Caki2 (cell line): ENCODE measurements around the gene PHF21A. TPM values are rescaled to one million over a fixed set of nuclear protein-coding genes. Genes with fewer than 3 reads are reported as not detected.
"Not testable (repeated sequence)": the region's sequence is repeated elsewhere in the genome, so short reads cannot be mapped to it uniquely, and the experiment has no call there.

ENCODE experiments used
- DNase-seq: peaks from one replicate; pipeline ENCODE4 v3.0.0-alpha.2; 2015; ENCODE audit warnings: low read depth
- in situ Hi-C: cut with HindIII; loops from 2 replicates; pipeline ENCODE4 v1.10.0; 2016; ENCODE audit warnings: low sequenced_read_pairs, low pct_unique_long_range_greater_than_20kb, mixed read lengths
- total RNA-seq: library from RNA; depleted of rRNA; stranded (reverse); fragments of >200 nt; shearing (Covaris generic); gene quantifications from 2 replicates; pipeline ENCODE4 v1.2.3, GENCODE V29; 2014; ENCODE audit warnings: low replicate concordance

PHF21A gene
- total RNA-seq, 1 experiment from 2014 or later, result 12.0 TPM

DNA sequence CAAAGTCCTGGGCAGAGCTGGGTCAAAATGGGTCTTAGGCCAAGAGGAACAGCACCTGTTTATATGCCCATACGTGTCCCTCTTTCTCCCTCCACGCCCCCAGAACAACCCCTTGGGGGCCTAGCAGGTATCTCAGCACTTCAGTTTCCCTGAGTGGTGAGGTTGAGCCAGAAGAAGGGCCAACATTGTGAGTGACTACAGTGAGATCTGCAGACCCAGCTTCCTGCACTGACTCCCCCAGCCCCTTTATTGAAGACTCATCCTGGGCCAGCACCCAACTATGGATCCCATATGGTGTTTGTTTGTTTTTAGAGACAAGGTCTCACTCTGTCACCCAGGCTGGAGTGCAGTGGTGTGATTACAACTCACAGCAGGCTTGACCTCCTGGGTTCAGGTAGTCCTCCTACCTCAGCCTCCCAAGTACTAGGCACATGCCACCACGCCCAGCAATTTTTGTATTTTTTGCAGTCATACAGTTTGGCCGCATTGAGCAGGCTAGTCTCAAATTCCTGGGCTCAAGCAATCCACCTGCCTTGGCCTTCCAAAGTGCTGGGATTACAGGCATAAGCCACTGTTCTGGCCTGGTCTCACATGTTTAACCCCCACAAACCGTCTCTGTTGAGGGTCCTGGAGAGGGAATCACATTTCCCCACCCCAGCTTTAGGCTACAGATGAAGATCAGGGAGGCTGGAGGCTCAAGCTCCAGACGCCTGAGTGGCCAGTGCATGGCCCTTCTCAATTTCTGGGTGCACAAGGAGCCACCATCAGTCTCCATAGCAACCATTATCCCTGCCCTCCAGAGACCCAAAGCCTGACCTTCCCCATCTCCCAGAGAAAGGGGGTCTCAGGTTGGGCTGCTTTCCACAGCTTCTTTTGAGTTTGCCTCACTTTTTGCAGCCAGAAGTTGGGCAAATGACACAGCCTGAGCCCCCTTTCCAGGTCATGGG is 200.4 kb downstream of the PHF21A start:
- no peak for DNase-seq
- in situ Hi-C loops, result no loop called here

- in situ Hi-C loops, result no loop called here
Observed at GRCh38 chr11:45919806-45920530, 201.3 kb downstream of the PHF21A start.

GRCh38 chr11:45918962-45919675 is 202.1 kb downstream of the PHF21A start:
- in situ Hi-C loops, result no loop called here
- DNase-seq, result no peak

More at GRCh38 chr11:45919806-45920530, 201.3 kb downstream of the PHF21A start:
- no peak for DNase-seq

DNA sequence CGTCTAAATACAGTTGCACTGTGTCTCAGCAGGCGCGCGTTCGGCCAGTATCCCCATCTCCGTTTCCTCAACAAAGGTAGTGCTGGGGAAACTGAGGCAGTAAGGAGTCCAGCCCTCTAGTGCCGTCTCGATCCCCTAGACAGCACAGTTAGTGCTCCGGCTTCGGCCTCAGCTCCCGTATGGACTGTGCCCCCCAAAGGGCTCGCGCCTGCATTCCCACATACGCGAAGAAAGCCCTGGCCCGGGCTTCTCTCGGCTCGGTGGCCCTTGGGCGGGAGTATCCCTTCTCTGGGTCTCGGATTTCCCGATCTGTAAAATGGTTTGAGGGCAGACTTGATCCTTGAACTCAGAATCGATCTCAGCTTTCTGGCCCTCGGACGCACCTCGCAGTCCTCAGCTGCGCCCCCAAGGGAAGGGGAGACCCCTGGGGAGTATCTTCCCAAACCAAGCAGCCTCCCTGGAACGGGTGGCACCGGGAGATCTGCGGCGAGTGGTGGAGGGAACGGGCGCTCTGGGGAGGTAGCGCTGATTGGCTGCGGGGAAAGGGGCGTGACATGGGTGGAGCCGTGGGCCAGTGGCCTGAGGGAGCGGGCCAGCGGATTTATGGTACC is 202.8 kb downstream of the PHF21A start:
- in situ Hi-C loops, result no loop called here
- DNase-seq, result peak; percentile 63

GRCh38 chr11:45917623-45918330 is 203.5 kb downstream of the PHF21A start, which contains the start of gene PEX16:
Gene PEX16 (minus strand): TSS chr11:45917877. CDS start chr11:45917811, 66 bp downstream.
- peak; percentile 95 for DNase-seq
- in situ Hi-C loops, result no loop called here

DNA sequence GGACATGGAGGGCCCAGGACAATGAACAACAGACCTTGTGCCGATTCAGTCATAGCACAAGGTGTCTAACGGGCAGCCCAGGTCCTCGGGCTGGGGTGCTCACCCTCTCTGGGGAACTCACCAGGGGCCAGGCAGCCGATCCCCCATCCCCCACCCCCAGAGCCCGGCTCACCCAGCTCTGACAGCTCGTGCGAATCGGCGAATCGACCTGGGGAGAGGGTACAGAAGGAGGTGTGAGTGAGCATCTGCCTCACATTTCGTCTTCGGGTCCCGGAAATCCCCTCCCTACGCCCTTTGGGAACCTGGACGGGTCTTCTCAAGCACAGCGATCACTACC is 204.0 kb downstream of the PHF21A start:
- in situ Hi-C loops, result no loop called here

GRCh38 chr11:45915446-45915845 is 205.8 kb downstream of the PHF21A start:
- in situ Hi-C loops, result no loop called here
- no peak for DNase-seq

More for the DNA sequence above, 204.0 kb downstream of the PHF21A start:
- no peak for DNase-seq

- DNase-seq, result no peak
- in situ Hi-C loops, result no loop called here
Observed at GRCh38 chr11:45913942-45914635, 207.2 kb downstream of the PHF21A start.

DNA sequence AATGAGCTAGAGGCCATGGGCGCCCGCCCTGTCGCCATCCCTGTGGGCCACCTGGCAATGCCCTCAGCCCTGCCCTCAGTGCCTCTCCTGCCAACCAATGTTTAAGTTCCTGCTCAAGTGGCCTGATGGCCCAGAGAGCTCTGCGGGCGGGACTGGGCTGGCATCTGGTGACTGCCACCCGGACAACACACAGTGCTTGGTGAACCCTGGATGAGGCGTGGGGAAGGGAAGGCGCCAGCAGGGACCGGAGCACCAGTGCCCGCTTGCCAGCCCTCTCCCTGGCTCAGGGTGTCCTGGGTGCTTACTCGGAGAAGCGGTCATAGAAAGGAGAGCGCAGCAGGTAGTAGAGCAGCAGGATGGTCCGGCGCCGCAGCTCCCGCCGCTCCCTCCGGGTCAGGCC is 207.7 kb downstream of the PHF21A start:
- no peak for DNase-seq
- in situ Hi-C loops, result no loop called here

DNA sequence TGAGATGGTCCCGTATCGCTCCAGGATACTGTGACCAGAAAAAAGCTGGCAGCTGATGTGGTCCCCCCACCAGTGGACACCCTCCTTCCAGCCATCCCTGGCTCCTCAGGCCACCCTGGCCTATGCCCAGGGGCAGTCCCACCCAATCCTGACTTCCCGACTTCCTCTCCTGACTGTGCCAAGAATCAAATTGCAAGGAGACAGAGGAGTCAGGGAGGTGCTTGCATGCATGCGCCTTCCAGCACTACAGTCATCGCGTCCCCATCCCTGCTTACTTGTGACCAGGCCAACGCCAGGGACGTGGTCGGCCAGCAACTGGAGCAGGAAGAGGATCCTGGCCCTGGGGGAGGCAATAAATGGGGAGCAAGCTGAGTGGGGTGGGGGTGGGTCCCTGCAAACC is 210.6 kb downstream of the PHF21A start:
- DNase-seq, result no peak
- in situ Hi-C loops, result no loop called here

GRCh38 chr11:45909594-45910475 is 211.4 kb downstream of the PHF21A start:
- DNase-seq, result no peak
- in situ Hi-C loops, result no loop called here

DNA sequence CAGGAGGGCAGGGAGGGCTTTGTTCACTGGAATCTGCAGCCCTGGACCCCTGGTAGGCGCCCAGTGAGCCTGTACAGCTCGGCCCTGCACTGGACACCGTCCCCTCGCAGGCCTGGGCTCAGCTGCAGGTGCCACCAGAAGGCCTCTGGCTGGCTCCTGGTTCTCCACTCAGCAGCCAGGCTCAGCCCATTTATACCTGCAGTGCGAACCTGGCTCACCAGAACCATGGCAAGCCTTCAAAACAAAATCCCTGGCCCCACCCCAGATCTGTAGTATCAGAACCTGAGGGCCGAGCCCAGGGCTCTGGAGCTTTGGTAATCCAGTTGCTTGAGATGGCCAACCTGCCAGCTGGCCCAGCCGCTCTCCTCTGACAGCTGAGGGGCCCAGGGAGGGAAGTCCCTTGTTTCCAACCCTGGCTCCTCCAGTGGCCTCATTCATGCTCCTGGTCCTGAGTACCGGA is 213.3 kb downstream of the PHF21A start:
- no peak for DNase-seq
- in situ Hi-C loops, result no loop called here

- no peak for DNase-seq
- in situ Hi-C loops, result no loop called here
Observed at GRCh38 chr11:45906965-45907611, 214.2 kb downstream of the PHF21A start, which contains the start of gene FREY1. Gene FREY1 (minus strand): TSS chr11:45907271. CDS start chr11:45907245, 26 bp downstream.

GRCh38 chr11:45906096-45906682 is 215.1 kb downstream of the PHF21A start:
- DNase-seq, result no peak
- in situ Hi-C loops, result no loop called here

DNA sequence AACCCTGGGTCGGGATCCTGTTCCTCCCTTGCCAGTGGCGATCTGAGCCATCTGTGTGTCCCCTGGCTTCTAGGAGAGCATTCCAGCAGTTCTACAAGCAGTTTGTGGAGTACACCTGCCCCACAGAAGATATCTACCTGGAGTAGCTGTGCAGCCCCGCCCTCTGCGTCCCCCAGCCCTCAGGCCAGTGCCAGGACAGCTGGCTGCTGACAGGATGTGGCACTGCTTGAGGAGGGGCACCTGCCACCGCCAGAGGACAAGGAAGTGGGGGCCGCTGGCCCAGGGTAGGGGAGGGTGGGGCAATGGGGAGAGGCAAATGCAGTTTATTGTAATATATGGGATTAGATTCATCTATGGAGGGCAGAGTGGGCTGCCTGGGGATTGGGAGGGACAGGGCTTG is 215.7 kb downstream of the PHF21A start:
- in situ Hi-C loops, DNase-seq: not testable (repeated sequence)
